HG03066 (cell line): Measurements from ENCODE around the gene SLC27A5.
"Not testable (repeated sequence)": the region's sequence is repeated elsewhere in the genome, so short reads cannot be mapped to it uniquely, and the experiment has no call there.

Experiments used
- ATAC-seq: cut with Tn5 transposase; IDR thresholded peaks from one replicate; pipeline ENCODE4 v1.9.1; 2021; ENCODE audit warnings: low read depth; ENCODE audit not compliant: unreplicated experiment

Gene SLC27A5

DNA sequence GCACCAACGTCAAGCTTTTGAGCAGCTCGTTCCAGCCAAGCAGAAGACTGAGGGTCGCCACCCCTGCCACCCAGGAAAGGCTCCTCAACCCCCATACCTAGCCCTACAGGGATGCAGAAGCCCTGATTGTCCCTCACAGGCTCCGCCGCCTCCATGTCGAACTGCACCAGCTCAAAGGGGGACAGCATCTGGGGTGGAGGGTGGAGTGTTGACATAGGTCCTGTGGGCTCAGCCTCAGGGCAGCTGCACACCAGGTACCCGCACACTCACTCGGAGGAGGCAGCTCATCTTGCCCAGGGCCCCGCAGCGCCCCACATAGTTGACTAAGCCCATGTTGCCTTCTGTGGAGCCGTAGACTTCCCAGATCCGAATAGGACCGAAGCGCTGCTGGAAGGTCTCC lies 11.6 kb downstream of the SLC27A5 start:
- no peak for ATAC-seq

GRCh38 chr19:58499021-58499927 lies 12.5 kb downstream of the SLC27A5 start:
- peak; percentile 83 for ATAC-seq

- no peak for ATAC-seq
Observed at GRCh38 chr19:58498316-58499020, 13.3 kb downstream of the SLC27A5 start.

DNA sequence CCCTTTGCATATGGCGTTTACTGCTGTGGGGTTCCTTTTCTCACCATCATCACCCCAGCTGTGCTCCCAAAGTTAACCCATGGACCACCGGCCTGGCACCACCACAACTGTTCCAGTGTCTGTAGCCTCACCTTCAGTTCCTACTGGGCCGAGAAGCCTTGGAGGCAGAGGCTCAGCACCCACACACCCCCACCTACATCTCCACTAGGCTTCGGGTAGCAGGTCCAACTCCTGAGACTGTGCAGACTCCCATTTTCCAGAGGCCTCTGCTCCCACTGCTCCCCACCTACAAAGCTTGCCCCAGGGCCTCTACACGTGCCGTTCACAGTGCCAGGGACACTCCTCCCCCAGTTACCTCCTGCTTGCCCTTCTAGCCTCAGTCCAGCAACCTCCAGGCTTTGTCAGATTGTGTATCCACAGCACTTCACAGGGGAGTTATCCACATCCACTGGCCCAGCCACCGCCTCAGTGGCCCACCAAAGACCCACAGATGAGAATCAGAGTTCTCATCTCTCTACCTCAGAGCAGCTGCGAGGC lies 14.1 kb downstream of the SLC27A5 start:
- ATAC-seq: no peak

- ATAC-seq: no peak
Observed at GRCh38 chr19:58492265-58492664, 19.5 kb downstream of the SLC27A5 start.

DNA sequence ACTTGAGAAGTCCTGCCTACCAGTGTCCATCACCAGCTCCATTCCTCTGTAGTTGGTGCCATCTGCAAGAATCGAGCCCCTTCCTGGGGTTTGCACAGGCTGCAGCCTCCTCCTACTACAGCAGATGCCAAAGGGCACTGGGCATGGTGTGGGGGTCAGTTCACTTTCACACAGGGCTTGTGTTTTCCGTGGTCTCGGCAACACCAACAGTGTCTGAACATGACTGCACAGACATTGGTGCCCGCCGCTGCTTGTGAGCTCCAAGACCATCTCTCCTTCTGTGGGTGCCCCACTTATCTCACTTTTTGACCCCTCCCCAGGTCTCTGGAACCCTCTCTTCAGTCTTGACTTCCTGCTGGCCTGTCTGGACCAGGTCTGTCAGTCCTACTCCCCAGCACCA lies 20.4 kb downstream of the SLC27A5 start:
- no peak for ATAC-seq

GRCh38 chr19:58484349-58484748 lies 27.4 kb downstream of the SLC27A5 start:
- ATAC-seq: not testable (repeated sequence)

DNA sequence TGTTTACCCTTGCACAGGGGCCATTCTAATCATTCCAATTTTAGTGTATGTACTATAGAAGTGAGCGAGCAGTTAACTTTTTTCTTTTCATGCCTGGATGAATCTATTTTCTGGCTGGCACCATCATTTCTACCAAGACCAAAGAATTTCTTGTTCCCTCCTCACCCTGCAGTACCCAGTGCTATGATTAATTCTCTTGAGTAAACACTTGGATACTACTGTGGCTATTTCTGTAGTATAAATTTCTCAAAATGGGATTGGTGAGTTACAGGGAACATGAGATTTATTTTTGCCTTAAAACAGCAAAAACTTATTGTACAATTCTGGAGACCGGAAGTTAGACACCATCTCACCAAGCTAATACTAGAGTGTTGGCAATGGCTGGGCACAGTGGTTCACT lies 28.0 kb downstream of the SLC27A5 start:
- no peak for ATAC-seq

DNA sequence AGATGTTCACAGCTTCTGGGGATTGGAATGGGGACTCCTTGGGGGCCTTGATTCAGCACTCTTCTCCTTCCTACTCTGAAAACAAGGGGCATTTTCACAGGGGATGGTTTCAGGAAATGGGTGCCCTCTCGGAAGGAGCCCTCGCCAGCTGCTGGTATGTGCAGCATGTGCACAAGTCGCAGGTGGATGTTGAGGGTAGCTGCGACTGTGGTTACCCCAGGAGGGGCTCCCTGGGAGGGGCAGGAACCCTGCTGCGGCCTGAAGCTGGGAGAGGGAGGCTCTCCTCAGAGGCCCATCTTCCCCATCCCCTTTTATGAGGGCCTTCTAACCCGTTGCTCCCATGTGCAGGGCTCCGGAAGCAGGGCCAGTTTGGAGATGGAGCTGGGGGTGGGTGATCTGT lies 29.4 kb downstream of the SLC27A5 start:
- no peak for ATAC-seq

DNA sequence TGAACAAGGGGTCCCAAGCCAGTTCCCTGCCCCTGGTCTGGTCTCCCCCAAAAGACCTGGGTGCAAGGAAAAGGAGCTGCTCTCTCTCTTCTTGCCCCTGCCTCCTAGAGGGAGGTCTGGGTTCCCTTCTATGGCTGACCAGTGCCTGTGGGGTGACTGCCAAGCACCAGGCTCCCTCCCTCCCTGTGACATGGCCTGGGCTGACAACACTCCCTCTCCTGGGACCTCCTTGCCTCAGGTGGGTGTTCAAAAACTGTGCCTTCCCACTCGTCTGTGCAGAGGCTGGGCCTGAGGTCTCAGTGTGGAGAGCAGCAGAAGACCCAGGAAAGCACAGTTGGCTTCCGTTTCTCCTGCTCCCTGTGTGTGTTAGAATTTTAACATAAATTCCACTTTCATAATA lies 31.0 kb downstream of the SLC27A5 start:
- ATAC-seq: no peak

DNA sequence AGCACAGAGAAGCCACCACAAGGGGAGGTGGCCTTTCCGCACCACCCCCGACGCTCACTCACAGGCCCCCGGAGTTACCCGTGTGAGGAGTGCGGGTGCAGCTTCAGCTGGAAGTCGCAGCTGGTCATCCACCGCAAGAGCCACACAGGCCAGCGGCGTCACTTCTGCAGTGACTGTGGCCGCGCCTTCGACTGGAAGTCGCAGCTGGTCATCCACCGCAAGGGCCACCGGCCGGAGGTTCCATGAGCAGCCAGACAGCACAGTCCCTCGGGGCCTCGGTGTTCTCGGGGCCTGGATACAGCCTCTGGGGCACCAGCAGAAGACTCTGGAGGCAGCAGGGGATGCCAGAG lies 31.3 kb downstream of the SLC27A5 start:
- ATAC-seq: no peak

DNA sequence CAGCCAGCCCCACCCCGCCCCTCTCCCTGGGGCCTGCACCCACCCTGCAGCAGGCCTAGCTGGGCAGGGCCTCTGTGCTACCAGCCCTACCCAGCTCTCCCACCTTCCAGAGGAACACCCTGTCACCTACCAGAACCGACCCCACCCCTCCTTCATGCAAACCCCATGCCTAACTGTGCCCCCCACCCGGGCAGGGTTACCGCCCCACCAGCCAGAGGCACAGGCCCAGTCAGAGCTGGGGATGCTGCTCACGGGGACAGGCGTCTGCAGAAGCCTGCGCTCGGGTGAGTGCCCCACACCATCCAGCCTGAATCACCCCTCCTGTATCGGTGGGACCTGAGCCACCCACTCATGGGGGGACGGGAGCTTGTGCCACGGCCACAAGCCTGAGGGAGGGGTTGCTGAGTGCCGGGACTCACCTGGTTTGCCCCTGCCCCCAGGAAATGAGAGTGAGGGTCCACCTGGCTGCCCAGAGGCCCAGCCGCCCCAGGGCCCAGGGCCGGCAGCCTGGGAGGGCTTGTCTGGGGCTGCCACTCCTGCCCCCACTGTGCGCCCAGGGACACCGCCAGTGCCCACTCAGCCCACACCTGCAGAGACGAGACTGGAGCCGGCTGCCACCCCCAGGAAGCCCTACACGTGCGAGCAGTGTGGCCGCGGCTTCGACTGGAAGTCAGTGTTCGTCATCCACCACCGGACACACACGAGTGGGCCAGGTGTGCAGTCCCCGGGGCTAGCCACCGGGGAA lies 31.9 kb downstream of the SLC27A5 start:
- ATAC-seq: no peak

DNA sequence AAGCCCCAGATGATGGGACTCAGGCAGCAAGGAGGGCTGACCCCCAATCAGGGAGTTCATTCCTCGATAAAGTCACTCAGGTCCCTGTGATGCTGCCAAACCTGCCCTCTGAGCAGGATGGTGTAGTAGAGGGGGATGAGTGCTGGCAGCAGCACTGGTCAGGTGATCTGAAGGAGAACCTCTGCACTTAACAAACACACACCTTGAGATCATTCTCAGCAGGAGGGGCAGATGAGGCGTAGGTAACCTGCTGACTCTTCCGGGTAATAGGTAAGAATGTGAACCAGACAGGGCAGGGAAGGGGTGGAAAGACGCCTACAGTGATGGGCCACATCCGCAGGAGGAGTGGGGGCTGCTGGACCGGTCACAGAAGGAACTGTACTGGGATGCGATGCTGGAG lies 32.5 kb downstream of the SLC27A5 start:
- ATAC-seq: no peak

DNA sequence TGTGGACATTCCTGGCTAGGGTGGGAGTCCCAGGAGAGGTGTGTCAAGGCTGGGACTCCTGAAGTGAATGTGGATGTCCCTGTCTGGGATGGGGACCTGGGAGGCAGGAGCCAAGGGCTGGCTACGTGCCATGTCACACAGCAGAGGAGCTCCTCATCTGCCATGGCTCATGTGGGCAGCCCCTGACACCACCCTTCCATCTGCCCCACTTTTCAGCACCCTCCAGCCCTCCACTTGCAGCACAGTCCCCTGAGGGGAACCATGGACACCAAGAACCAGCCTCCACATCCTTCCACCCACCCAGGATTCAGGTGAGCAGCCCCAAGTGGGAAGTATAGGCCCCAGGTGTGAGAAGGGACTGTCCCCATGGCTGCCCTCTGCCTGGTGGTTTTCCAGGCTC lies 33.9 kb downstream of the SLC27A5 start:
- ATAC-seq: no peak

GRCh38 chr19:58477130-58477529 lies 34.7 kb downstream of the SLC27A5 start:
- no peak for ATAC-seq

- no peak for ATAC-seq
Observed at GRCh38 chr19:58476498-58477015, 35.2 kb downstream of the SLC27A5 start.

DNA sequence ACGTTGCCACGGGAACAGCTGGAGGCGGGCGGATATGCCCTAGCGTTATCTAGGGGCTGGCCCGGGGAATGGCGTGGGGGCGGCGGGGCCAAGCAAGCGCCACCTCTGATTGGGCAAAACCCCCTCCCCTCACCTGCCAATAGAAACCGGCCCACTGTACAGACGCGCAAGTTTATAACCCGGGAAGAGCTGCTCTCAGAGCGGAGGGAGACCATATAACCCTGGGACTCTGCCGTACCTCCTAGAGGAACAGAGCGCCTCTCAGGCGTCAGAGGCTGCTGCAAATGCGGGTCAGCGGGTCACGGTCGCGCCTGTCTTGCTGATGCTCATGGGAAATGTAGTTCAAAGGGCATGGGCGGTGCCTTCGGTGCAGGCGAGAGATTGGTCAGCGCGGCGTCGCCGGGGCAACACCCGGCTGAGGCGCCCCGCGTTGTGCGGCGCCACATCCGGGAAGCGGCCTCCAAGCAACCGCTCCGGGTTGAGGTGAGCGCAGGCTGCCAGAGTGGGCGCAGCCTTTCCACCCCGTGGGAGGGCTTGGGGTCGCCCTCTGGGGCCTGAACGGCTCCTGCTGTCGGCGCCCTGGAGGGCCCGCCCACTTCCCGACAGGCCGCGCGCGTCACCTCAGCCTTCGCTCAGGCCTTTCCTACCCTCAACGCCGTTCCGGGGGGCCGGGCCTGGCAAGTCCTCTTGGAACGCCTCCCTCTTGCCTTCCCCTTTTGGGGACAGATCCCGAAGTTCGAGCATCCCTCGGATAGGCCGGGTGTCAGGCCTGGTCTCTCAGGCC lies 35.9 kb downstream of the SLC27A5 start, which contains the start of gene ZNF446:
ZNF446 (plus strand) TSS at position 639 of the 784 bp plus-strand sequence. CDS start 867 bp downstream, outside the sequence.
- ATAC-seq: peak; percentile 88

- no peak for ATAC-seq
Observed at GRCh38 chr19:58474997-58475713, 36.6 kb downstream of the SLC27A5 start.

DNA sequence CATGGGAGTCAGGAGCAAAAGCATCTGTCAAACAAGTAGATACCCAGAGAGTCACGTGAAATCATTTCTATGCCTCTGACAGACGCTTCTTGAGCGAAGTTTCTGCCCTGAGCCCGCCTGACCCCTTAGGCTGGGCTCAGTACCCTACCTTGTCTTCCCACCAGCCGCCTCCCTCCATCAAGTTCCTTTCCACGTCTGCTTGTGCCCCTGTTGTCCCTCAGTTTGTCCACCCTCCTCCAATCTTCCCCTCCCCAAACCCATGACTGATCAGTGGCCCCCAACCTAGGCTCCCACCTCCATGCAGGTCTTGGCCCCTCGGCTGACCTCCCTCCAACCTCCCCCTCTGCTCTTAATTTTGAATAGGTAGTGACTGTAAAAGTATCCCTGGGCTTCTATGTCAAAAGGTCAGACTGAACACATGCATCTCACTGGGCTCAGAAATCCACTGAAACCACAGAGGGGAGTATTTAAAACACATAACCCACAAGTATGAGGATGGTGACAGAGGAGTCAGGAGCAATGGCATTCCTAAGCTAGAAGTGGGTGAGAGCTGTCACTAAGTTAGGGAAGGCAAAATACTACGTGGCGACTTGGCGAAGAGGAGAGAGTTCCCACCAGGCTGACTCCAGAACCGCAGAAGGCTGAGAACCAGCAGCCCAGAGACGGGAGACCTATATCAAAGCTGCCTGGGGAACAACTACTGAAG lies 37.3 kb downstream of the SLC27A5 start:
- no peak for ATAC-seq
